OCI-LY7 (cell line): ENCODE measurements around the gene GPC3. TPM values are rescaled to one million over a fixed set of nuclear protein-coding genes. Genes with fewer than 3 reads are reported as not detected.

Experiments used
- BruUV-seq: library from RNA; stranded (reverse); fragments of 400-500 nt; replicated peaks from 2 replicates; lab custom pipeline; 2021; lab: Mats Ljungman, UMichigan
- CTCF ChIA-PET: fragments of 300-600 bp; sonication (Branson Sonifier 250); formaldehyde crosslinking; loops from one replicate; lab custom pipeline; 2022; ENCODE audit warnings: antibody characterized with exemption; ENCODE audit not compliant: unreplicated experiment; lab: Charles Lee
- POLR2A ChIA-PET: fragments of 300-600 bp; sonication (Branson Sonifier 250); formaldehyde crosslinking; loops from one replicate; lab custom pipeline; 2022; ENCODE audit warnings: antibody characterized with exemption; lab: Charles Lee
- DNase-seq: peaks from one replicate; pipeline ENCODE4 v3.0.0-alpha.2; 2015; ENCODE audit warnings: low spot score
- H2AFZ ChIP-seq: fragments of 200-600 bp; sonication (generic), shearing (Covaris generic); 2 replicates; pipeline ENCODE4 v1.6.1; 2014; ENCODE audit warnings: mild to moderate bottlenecking, antibody characterized with exemption, low read length, moderate library complexity
- H3K27ac ChIP-seq: fragments of 200-600 bp; sonication (generic); 2 replicates; pipeline ENCODE4 v1.5.1; 2014; ENCODE audit warnings: mixed run types, low read depth, mild to moderate bottlenecking, moderate library complexity, low read length, inconsistent platforms; ENCODE audit not compliant: poor library complexity, severe bottlenecking
- H3K36me3 ChIP-seq: fragments of 200-600 bp; sonication (generic); 2 replicates; pipeline ENCODE4 v1.6.1; 2014; ENCODE audit warnings: mild to moderate bottlenecking, antibody characterized with exemption, low read length, moderate library complexity, mixed read lengths; ENCODE audit not compliant: insufficient read depth
- H3K4me1 ChIP-seq: fragments of 200-600 bp; sonication (generic); 2 replicates; pipeline ENCODE4 v1.5.1; 2014; ENCODE audit warnings: mild to moderate bottlenecking, low read length; ENCODE audit not compliant: insufficient read depth, poor library complexity, severe bottlenecking
- H3K4me2 ChIP-seq: fragments of 200-600 bp; sonication (generic); 2 replicates; pipeline ENCODE4 v1.6.1; 2014; ENCODE audit warnings: mild to moderate bottlenecking, low read length
- H3K4me3 ChIP-seq: fragments of 200-600 bp; sonication (generic); 2 replicates; pipeline ENCODE4 v1.5.1; 2014; ENCODE audit warnings: mild to moderate bottlenecking, low read depth, low read length; ENCODE audit not compliant: poor library complexity, severe bottlenecking
- H3K79me2 ChIP-seq: fragments of 200-600 bp; sonication (generic); 2 replicates; pipeline ENCODE4 v1.6.1; 2016; ENCODE audit warnings: low read depth, mild to moderate bottlenecking, low read length, moderate library complexity, mixed read lengths; ENCODE audit not compliant: insufficient read depth
- H3K9me2 ChIP-seq: fragments of 200-600 bp; sonication (generic); 2 replicates; pipeline ENCODE4 v1.6.1; 2016; ENCODE audit warnings: mild to moderate bottlenecking, low read length, mixed read lengths; ENCODE audit not compliant: insufficient read depth
- H3K9me3 ChIP-seq: fragments of 200-600 bp; sonication (generic); 2 replicates; pipeline ENCODE4 v1.6.1; 2014; ENCODE audit warnings: mild to moderate bottlenecking, mixed run types, low read length, mixed read lengths
- H4K20me1 ChIP-seq: fragments of 200-600 bp; sonication (generic); 2 replicates; pipeline ENCODE4 v1.6.1; 2014; ENCODE audit warnings: mild to moderate bottlenecking, antibody characterized with exemption, low read length, moderate library complexity, mixed read lengths; ENCODE audit not compliant: insufficient read depth
- CTCF ChIP-seq: fragments of 200-600 bp; sonication (generic); conservative IDR thresholded peaks from 2 replicates; pipeline ENCODE4 v1.5.1; 2014; ENCODE audit warnings: mild to moderate bottlenecking, antibody characterized with exemption, low read length, moderate library complexity, mixed read lengths
- EZH2phosphoT487 ChIP-seq: fragments of 200-600 bp; sonication (generic); IDR thresholded peaks from 2 replicates; pipeline ENCODE4 v1.6.1; 2018; ENCODE audit warnings: low read depth, borderline replicate concordance, mild to moderate bottlenecking, mixed run types, antibody characterized with exemption, low read length, moderate library complexity, mixed read lengths
- intact Hi-C: fragments of 100-400 bp; cut with micrococcal nuclease; formaldehyde crosslinking; loops from one replicate; pipeline ENCODE4 v1.10.0; 2022; ENCODE audit not compliant: unreplicated experiment
- total RNA-seq, 2 experiments: library from RNA; depleted of rRNA in 1 of 2; stranded (reverse); fragments of >200 nt in 1 of 2; shearing (Covaris generic) in 1 of 2; gene quantifications; 2 replicates each; pipeline ENCODE4 v1.2.3, GENCODE V29; 2014 to 2022

Gene GPC3
- total RNA-seq, 2 experiments from 2014 or later: not detected

DNA sequence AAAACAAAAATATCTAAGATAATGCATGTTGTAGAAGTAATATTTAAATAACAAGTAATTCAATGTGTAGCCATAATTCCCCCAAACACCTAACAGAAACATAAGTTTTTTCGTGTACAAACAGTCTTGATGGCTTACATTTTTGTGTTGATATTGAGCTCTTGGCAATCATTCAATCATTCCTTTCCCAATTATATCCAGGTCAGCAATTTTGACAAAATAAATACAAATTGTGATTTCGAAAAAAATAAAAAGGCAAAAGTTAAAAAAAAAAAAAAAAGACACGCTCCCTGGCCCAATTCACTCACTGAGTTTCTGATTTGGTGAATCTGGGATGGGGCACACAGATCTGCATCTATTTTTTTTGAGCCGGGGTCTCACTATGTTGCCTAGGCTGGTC, 382.5 kb downstream of the GPC3 start:
- no peaks in the 10 kb centered on the region for H3K4me1 ChIP-seq
- no peaks in the 10 kb centered on the region for H4K20me1 ChIP-seq
- CTCF ChIA-PET: no interaction called here
- H3K4me3 ChIP-seq: no peak overlapping the region
- no peak overlapping the region for H3K4me2 ChIP-seq
- DNase-seq: no peak
- TF ChIP-seq EZH2phosphoT487 (no peak), CTCF (no peak)
- H3K9me2 ChIP-seq: no peaks in the 10 kb centered on the region
- BruUV-seq: no TSS peak
- H3K36me3 ChIP-seq: no peaks in the 10 kb centered on the region
- no peak overlapping the region for H3K27ac ChIP-seq
- H3K9me3 ChIP-seq: no peaks in the 10 kb centered on the region
- intact Hi-C loops: no loop called here
- POLR2A ChIA-PET: no interaction called here
- no peaks in the 10 kb centered on the region for H3K79me2 ChIP-seq
- no peak overlapping the region for H2AFZ ChIP-seq

DNA sequence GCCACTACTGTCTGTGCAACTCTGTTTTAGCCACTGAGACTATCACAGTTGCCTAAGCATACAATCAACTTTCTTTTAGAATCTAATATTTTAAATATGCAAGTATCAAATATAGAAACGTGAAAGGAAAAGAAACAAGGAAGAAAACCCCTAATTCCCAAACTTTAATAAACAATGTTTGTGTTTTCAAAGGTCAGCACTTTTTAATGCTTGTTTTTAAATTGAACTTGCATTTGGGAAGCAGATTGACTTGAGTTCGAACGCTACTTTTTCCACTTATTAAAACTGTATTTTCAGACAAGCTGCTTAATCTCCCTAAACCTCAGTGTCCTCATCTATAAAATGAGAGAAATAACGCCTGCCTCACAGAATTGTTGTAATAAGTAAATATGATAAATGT, 384.3 kb downstream of the GPC3 start:
- no peaks in the 10 kb centered on the region for H4K20me1 ChIP-seq
- intact Hi-C loops: no loop called here
- H3K4me1 ChIP-seq: no peaks in the 10 kb centered on the region
- no peak for DNase-seq
- no peak overlapping the region for H3K4me2 ChIP-seq
- H3K27ac ChIP-seq: no peak overlapping the region
- no peak overlapping the region for H2AFZ ChIP-seq
- H3K36me3 ChIP-seq: no peaks in the 10 kb centered on the region
- no peak for TF ChIP-seq CTCF
- TF ChIP-seq EZH2phosphoT487: no peak
- no peak overlapping the region for H3K4me3 ChIP-seq
- no peaks in the 10 kb centered on the region for H3K9me2 ChIP-seq
- CTCF ChIA-PET: no interaction called here
- H3K9me3 ChIP-seq: no peaks in the 10 kb centered on the region
- POLR2A ChIA-PET: no interaction called here
- no TSS peak for BruUV-seq
- no peaks in the 10 kb centered on the region for H3K79me2 ChIP-seq

GRCh38 chrX:133600536-133600935, 384.9 kb downstream of the GPC3 start:
- no peak for DNase-seq
- Histone ChIP-seq H3K4me2 (no peak overlapping the region), H3K79me2 (no peaks in the 10 kb centered on the region), H3K9me2 (no peaks in the 10 kb centered on the region), H4K20me1 (no peaks in the 10 kb centered on the region), H3K9me3 (no peaks in the 10 kb centered on the region), H3K36me3 (no peaks in the 10 kb centered on the region), H3K4me1 (no peaks in the 10 kb centered on the region), H3K4me3 (no peak overlapping the region), H2AFZ (no peak overlapping the region), H3K27ac (no peak overlapping the region)
- no peak for TF ChIP-seq CTCF
- no peak for TF ChIP-seq EZH2phosphoT487
- ChIA-PET POLR2A (no interaction called here), CTCF (no interaction called here)
- no TSS peak for BruUV-seq
- intact Hi-C loops: no loop called here
